Left ventricle myocardium superior (tissue), 1 donor: Measurements from ENCODE around the gene CEACAM5. TPM values are rescaled to one million over a fixed set of nuclear protein-coding genes. Genes with fewer than 3 reads are reported as not detected.

Experiments
- ATAC-seq: fragments of 200-7000 bp; cut with Tn5 transposase; one replicate; pipeline ENCODE4 v1.9.1; 2020; ENCODE audit warnings: mild to moderate bottlenecking, moderate library complexity
- DNase-seq: peaks from one replicate; pipeline ENCODE4 v3.0.0-alpha.2; 2020
- intact Hi-C: fragments of 100-400 bp; cut with micrococcal nuclease; formaldehyde crosslinking; loops from one replicate; pipeline ENCODE4 v1.11.0; 2022
- total RNA-seq: library from RNA; stranded (reverse); fragmentation: NEBNext Ultra II Directional; extraction: Animal tissue kit (Norgen Biotek cat#: 25700); gene quantifications from one replicate; pipeline ENCODE4 v1.2.1, GENCODE V29; 2021
- donor health status: DM: no; HTN: yes; CAD: no; lungs with severe emphysema.

The CEACAM5 gene
- total RNA-seq, 1 donor from 2014 or later: not detected

- intact Hi-C loops: no loop called here
- ATAC-seq (no peak), DNase-seq (no peak)
Observed at GRCh38 chr19:41771410-41771809, 63.0 kb downstream of the CEACAM5 start.

- DNase-seq: no peak
- ATAC-seq: no peak
- intact Hi-C loops: no loop called here
Observed at GRCh38 chr19:41774515-41774980, 66.1 kb downstream of the CEACAM5 start.

- ATAC-seq: no peak
- DNase-seq: no peak
- intact Hi-C loops: no loop called here
Observed at GRCh38 chr19:41776700-41777099, 68.3 kb downstream of the CEACAM5 start.

Other genes starting within 250 kb of the CEACAM5 start
- gene CEACAM21, start 132.5 kb upstream of the CEACAM5 start, total RNA-seq: 0.99 TPM
- 0.52 TPM for gene CEACAM4, start 81.6 kb upstream of the CEACAM5 start, total RNA-seq
- not detected for gene CEACAM7, start 20.4 kb upstream of the CEACAM5 start, total RNA-seq
- gene CEACAM6, start 46.9 kb downstream of the CEACAM5 start, total RNA-seq: not detected
- gene CEACAM3, start 88.0 kb downstream of the CEACAM5 start, total RNA-seq: 0.32 TPM
- not detected for gene LYPD4, start 136.1 kb downstream of the CEACAM5 start, total RNA-seq
- gene DMRTC2, start 136.4 kb downstream of the CEACAM5 start, total RNA-seq: not detected
- gene RPS19, start 151.6 kb downstream of the CEACAM5 start, total RNA-seq: 559 TPM
- not detected for gene CD79A, start 168.7 kb downstream of the CEACAM5 start, total RNA-seq
- gene ARHGEF1, start 174.6 kb downstream of the CEACAM5 start, total RNA-seq: 26.9 TPM
- not detected for gene ERFL, start 219.8 kb downstream of the CEACAM5 start, total RNA-seq